ENCODE measurements around the gene SDK2.

Gene SDK2

DNA sequence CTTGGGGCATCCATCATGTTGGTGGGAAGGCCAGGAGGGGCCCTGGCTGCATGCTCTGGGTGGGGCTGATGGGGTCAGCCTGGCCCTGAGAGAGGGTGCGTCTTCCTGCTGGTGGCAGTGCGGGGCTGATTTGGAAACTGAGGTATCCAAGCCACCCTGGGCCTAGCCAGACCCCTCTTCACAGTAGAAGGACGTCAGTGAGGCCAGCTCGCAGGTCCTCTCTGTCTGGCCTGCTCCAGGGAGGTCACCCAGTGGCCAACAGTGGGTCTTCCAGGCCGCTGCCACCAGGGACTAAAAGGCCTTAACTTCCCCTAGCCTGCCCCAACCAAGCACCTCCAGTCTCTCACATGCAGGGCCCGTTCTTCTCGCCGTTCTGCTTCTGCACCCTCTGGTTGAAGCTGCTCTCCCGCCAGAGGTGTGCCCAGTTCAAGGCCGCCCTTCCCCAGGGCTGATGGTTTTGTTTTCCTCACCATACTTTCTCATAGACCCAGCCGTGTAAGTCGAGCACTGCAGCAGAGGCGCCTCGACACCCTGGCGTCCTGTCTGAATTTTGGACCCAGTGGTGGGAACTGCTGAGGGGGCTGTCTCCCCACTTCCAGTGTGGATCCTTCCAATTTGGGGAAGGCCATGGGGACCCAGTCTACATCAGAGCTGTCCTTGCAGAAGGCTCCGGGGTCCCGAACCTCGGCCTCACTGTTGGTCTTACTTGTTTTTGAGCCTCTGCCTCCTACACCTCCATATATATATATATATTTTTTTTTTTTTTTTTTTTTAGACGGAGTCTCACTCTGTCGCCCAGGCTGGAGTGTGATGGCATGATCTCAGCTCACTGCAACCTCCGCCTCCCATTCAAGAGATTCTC, 289.6 kb downstream of the SDK2 start:
- no peak for DNase-seq

- no peak for DNase-seq
Measured at GRCh38 chr17:73352261-73352660, 292.0 kb downstream of the SDK2 start.

DNA sequence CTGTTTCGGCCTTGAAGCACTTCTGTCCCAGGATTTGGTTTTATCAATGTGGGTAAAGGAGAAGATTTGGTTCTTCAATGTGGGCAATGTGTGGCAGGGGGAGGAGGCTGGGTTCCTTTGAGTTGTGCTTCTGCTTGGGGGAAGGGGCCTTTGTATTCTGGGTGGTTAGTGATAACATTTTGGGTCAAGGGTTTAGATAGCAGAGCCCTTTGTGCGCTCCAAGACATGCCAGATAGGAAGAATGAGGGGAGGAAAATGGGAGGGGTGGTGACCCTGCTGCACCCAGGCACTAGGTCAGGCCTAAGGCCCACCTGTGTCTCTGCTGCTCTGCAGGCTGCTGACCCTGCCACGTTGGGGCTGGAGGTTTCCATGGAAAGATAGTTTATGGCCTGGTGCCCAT, 292.5 kb downstream of the SDK2 start:
- DNase-seq: no peak

GRCh38 chr17:73350864-73351263, 293.4 kb downstream of the SDK2 start:
- DNase-seq: no peak

DNA sequence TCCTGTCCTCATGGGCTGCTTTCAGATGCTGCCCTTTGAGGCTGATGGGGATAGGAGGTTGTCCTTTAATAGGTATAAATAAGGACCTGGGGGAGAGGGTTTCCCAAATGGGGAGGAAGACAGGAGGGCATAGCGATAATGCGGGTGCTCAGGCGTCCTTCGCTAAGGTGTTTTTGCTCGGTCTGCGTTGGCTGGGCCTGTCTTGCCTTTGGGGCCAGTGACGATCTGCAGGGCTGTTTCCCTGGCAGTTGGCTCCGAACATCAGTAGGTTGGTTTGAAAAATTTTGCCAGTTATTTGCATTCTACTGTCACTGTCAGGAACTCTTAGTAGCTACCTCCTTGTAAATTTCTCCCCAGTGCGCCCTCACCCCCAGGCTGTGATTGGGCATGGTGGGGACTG, 294.6 kb downstream of the SDK2 start:
- DNase-seq: no peak

- DNase-seq: no peak
Measured at GRCh38 chr17:73349138-73349537, 295.1 kb downstream of the SDK2 start.

DNA sequence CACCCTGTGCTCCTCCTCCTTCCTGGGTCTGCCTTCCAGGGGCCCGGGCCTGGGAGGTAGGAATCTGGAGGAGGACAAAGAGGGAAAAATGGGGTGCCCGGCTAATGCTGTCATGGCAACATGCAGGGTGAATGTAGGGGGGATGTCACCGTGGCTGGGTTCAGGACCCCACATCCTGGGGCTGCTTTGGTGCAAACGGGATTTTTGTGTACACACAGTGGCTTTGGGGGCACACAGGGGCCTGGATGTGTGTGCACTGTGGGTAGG, 295.5 kb downstream of the SDK2 start:
- no peak for DNase-seq

DNA sequence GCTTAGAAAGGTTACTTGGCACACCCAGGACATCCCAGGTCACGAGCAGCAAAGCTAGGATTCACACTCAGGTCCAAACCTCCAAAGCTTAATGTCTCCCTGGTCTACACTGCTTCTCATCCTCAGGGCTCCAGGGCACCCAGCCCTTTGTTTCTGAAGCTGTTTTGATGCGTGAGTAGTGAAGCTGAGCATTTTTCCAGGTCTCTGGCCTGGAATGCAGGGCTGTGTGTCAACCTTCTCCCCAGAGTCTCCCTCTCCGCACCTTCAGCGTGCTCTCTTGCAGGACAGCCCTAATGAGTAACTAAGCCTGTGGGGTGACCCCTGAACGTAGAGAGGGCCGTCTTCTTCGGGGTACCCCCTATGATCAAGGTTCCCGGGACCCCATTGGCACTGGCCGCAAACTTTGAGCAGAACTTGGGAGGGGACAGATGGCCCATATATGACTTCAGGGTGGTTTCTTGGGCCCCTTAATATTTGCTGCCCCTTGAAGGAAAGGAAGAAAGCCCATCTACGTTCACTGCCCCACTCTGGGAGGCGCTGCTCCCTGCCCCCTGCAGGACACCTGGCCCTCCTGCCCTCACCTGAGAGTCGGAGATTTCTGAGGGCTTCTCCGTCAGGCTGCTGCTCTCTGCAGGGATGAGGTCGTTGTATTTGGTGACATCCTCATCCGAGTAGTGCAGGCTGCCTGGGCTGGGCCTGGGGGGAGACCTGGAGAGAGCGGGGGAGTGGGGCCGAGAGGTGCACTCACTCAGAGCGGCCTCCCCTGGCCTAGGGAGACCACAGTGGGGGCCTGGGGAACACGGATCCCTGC, 296.0 kb downstream of the SDK2 start:
- no peak for DNase-seq

DNA sequence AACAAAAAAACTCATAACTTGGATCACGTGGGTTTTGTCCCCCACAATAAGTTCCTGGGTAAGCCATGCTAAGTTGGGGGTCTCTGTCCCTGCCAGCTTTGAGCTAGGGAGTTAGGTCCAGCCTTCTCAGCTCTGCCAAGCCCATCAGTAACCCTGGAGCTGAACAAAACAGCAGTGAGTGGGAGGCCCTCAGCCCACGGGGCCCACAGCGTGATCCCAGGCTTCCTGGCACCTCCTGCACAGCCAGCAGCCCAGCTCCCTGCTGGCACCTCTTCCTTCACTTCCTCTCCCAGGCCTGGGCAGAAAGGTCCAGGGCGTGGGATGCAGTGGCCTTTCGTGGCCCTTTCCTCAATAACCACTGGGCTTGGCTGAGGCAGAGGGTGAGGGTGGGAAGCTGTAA, 296.9 kb downstream of the SDK2 start:
- DNase-seq: no peak

- no peak for DNase-seq
Measured at GRCh38 chr17:73346501-73347162, 297.6 kb downstream of the SDK2 start.

DNA sequence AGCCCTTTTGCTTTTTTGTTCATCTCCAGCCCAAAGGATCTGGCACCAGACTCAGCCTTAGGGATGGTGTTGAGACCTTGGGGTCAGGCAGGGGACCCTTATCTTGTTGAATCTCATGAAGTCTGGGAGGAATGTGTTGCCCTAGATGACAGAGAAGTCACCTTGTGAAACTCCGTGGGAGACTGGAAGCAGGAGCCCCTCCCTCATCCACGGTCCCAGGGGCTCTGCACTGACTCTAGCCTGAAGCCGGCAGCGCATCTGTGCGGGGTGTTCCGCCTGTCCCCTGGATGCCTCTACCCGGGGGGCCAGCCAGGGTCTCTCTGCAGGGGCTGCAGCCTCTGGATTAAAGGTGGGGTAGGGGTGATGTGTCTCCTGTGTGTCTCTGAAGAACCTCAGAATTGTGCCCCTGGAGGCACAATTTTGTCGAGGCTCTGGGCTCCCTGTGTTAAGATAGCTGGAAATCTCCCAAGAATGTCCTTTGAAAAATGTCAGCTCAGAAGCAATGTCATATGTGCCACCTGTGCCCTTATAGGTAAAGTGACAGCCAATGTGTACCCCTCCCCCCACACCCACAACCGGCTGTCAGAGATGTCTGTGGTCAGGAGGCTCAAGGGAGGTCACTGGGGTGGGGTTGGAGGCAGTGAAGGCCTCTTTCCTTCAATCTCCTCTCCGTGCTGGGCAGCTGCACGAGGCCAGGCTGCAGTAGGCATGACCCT, 300.3 kb downstream of the SDK2 start:
- DNase-seq: no peak

- DNase-seq: peak; percentile 44
Measured at GRCh38 chr17:73343168-73343634, 301.0 kb downstream of the SDK2 start.

GRCh38 chr17:73342541-73343167, 301.6 kb downstream of the SDK2 start:
- peak; percentile 2 for DNase-seq

- peak; percentile 39 for DNase-seq
Measured at GRCh38 chr17:73342050-73342522, 302.2 kb downstream of the SDK2 start.

- peak; percentile 25 for DNase-seq
Measured at GRCh38 chr17:73341350-73342049, 302.7 kb downstream of the SDK2 start.

GRCh38 chr17:73340093-73340596, 304.1 kb downstream of the SDK2 start:
- no peak for DNase-seq

DNA sequence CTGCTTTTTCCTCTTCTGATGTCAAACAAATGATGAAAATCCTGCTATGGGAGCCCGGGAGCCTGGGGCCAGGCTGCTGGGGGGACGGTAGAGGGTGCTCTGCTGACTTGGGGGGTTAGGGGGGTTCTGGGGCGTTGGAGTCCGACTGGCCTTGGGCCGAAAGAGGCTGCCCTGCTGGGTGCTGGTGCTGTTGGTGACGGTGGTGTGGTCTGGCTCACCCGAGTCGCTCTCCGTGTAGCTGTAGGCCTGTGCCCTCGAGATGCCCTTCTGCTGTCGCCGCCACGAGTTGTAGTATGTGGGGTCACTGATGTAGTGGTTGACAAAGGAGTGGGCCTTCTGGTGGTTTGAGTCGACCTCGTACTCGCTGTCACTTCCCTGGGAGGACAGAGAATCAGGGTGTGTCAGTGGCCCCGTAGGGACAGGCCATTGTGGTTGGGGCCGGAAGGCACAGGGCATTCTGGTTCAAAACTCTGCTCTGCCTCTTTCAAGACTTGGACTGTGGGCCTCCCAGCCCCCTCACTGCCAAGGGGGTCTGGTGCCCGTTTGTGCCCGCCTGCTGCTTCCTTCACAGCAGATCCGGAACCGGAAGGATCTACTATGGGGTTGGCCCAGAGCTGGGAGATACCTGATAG, 305.6 kb downstream of the SDK2 start:
- no peak for DNase-seq

DNA sequence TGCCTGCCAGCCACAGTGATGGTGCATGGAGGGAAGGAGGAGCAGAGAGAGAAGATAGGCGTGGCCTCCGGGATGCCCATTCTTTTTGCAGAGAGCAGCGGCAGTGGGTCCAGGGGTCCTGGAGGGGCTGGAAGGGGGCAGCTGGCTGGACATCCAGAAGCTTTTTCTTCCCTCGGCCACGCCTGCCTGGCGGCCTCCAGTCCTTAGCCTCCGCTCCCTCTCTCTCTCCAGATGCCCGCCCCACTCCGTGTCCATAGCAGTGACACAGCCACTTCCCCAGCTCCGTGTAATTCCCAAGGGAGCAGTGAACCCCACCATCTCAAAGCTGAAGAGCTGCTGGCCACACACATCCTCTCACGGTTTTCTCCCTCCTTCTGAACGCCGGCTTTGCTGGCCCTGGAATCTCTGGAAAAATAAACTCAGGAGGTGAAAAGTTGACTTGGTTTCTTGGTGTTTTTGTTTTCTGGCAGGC, 306.2 kb downstream of the SDK2 start:
- DNase-seq: no peak

DNA sequence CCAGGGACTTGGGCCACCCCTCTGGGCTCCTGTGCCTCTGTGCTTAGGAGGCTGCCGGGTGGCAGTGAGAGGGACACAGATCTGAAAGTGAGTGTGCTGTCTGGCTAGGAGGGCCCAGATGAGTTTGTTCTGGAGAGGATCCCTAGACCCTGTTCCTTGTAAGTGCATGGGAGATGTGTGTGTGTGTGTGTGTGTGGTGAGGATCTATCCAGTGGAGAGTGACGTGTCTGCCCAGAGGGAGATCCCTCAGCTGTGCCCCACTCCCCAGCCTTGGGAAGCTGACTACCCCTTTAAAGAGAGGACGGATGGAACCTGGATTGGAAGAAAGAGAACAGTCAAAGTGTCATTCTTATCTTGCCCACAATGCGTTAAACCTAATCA, 306.9 kb downstream of the SDK2 start:
- no peak for DNase-seq

DNA sequence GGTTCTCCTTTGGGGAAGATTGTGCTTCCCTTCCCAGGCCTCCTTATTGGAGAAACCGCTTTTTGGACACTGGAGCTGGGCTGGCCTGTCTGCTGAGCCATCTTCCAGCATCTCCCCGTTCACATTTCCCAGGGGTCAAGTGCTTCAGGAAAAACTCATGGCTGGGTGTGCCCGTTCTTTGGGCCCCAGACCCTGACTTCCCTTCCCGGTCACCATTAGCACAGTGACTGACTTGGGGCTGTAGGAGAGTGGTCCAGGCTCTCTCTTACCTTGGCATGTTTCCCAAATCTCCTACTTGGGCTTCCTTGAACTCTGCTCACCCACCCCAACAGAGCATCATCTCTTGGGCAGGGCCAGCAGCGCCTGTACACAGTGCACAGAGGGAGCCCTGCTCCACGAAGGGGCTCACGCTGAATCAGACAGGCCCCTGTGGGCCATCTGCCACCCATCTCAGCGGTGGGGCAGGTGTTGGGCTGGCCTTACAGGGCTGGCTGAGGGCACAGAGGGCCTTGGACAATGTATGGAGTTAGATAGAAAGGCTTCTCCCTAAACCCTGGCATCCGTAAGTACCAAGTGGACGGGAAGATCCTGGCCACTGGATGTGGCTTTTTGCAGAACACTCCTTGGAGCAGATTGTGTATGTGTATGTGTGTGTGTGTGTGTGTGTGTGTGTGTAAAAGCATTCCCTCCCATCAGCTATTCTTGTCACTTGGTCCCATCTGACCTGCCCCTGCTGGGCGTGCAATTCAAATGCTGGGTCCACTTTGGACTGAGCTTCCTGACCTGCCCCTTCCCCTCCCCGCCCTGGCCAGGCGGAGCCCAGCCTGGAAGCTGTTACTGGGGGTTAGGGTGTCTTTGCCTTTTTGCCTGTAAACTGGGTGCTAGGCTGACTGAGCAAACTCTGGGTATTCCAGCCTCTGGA, 307.6 kb downstream of the SDK2 start:
- no peak for DNase-seq
